ENCODE measurements around the gene RCAN3. TPM values are rescaled to one million over a fixed set of nuclear protein-coding genes. Genes with fewer than 3 reads are reported as not detected.

The RCAN3 gene
- total RNA-seq, 1 donor from 2014 or later = 24.9 TPM

DNA sequence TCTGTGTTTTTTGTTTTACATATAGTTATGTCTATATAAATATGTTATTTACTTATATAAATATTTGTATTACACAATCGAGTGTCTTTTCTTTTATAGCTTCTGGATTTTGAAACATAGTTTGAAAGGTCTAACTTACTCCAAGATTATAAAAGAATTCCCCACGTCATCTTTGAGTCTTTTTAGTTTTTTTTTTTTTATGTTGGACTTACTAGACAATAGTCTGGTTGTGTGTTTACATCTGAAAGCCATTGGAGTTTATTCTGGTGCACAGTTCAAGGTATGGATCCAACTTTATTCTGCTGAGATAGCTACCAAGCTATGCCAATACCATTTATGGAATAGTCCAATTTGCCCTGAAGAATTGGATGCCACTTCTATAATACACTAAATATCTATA, 26.1 kb upstream of the RCAN3 start:
- no peak for DNase-seq (ENCODE audit: low spot score)
- Mint-ChIP-seq H3K9me3 (ENCODE audit: unreplicated experiment) (no peaks in the 10 kb centered on the region), H3K4me3 (ENCODE audit: unreplicated experiment) (no peak overlapping the region), H3K4me1 (ENCODE audit: unreplicated experiment) (peaks cover 6% of the 10 kb centered on the region), H3K36me3 (ENCODE audit: low read depth, unreplicated experiment) (no peaks in the 10 kb centered on the region), H3K27ac (ENCODE audit: unreplicated experiment) (no peak overlapping the region), H3K27me3 (ENCODE audit: unreplicated experiment) (peaks cover 3% of the 10 kb centered on the region)
- TF ChIP-seq, protein P1, sequence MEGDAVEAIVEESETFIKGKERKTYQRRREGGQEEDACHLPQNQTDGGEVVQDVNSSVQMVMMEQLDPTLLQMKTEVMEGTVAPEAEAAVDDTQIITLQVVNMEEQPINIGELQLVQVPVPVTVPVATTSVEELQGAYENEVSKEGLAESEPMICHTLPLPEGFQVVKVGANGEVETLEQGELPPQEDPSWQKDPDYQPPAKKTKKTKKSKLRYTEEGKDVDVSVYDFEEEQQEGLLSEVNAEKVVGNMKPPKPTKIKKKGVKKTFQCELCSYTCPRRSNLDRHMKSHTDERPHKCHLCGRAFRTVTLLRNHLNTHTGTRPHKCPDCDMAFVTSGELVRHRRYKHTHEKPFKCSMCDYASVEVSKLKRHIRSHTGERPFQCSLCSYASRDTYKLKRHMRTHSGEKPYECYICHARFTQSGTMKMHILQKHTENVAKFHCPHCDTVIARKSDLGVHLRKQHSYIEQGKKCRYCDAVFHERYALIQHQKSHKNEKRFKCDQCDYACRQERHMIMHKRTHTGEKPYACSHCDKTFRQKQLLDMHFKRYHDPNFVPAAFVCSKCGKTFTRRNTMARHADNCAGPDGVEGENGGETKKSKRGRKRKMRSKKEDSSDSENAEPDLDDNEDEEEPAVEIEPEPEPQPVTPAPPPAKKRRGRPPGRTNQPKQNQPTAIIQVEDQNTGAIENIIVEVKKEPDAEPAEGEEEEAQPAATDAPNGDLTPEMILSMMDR (IDR thresholded peaks at IDR 0.05; ENCODE audit: unreplicated experiment) = no peak

DNA sequence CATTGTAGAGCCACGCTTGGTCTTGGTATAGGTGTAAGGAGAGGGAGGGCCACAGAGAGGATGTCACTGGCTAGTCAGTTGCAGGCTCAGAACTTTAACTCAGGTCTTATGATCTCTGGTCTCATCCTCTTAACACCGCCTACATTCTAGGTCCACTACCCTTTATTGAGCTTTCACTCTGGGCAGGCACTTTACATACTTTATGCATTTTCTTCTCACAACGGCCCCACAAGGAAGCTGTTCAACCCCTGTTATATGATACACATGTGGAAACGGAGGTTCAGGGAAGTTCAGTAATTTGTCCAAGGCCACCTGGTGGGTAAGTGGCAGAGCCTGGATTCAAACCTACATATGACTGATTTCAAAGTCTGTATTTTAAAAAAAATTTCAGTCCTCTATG, 25.3 kb upstream of the RCAN3 start:
- Mint-ChIP-seq H3K27me3 (ENCODE audit: unreplicated experiment) (peaks cover 3% of the 10 kb centered on the region), H3K27ac (ENCODE audit: unreplicated experiment) (no peak overlapping the region), H3K4me1 (ENCODE audit: unreplicated experiment) (peaks cover 8% of the 10 kb centered on the region), H3K9me3 (ENCODE audit: unreplicated experiment) (no peaks in the 10 kb centered on the region), H3K36me3 (ENCODE audit: low read depth, unreplicated experiment) (no peaks in the 10 kb centered on the region), H3K4me3 (ENCODE audit: unreplicated experiment) (no peak overlapping the region)
- DNase-seq (ENCODE audit: low spot score) = no peak
- TF ChIP-seq, protein P1 (IDR thresholded peaks at IDR 0.05; ENCODE audit: unreplicated experiment) = no peak

DNA sequence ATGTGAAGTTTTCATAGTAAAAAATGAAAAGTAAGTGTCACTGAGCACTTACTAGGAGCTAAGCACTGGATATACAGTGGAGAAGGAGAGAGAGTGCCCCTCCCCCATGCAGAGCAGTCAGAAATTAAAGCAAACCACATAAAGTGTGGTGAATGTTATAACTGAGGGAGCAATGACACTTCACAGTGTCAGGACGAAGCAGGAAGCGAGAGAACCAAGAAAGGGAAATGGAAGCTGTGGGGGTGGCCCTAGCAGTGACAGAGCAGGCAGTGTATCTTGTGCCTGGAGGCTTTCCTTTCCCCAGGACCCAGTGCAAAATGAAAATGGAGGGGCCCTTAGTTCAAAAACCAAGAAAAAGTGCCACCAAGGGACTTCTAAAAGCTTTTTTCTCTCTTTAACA, 21.5 kb upstream of the RCAN3 start:
- Mint-ChIP-seq H3K9me3 (ENCODE audit: unreplicated experiment) (no peaks in the 10 kb centered on the region), H3K27ac (ENCODE audit: unreplicated experiment) (peak overlapping the region; percentile 76), H3K4me3 (ENCODE audit: unreplicated experiment) (peak overlapping the region; percentile 16), H3K27me3 (ENCODE audit: unreplicated experiment) (peaks cover 3% of the 10 kb centered on the region), H3K4me1 (ENCODE audit: unreplicated experiment) (peaks cover 8% of the 10 kb centered on the region), H3K36me3 (ENCODE audit: low read depth, unreplicated experiment) (no peaks in the 10 kb centered on the region)
- TF ChIP-seq, protein P1 (IDR thresholded peaks at IDR 0.05; ENCODE audit: unreplicated experiment) = no peak
- peak; percentile 10 for DNase-seq (ENCODE audit: low spot score)

DNA sequence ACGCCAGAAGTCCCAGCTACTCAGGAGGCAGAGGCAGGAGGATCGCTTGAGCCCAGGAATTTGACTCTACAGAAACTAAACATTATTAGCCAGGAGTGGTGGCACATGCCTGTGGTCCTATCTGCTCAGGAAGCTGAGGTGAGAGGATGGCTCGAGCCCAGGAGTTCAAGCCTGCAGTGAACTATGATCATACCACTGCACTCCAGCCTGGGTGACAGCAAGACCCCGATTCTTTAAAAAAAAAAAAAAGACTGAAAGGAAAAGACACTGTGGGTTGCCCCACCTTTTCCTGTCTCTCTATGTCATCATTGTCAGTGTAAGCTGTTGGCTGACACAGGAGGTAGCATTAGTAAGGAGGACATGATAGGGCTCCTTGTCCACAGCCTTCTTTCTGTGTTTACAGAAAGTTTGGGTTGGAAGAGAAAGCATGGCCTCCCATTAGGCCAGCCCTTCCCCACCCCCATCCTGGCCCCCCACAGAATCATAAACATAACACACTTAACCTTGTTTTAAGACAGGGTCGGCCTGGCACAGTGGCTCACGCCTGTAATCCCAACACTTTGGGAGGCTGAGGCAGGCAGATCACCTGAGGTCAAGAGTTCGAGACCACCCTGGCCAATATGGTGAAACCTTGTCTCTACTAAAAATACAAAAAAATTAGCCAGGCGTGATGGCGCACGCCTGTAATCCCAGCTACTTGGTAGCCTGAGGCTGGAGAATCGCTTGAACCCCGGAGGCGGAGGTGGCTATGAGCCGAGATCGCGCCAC, 20.6 kb upstream of the RCAN3 start:
- Mint-ChIP-seq H3K36me3 (ENCODE audit: low read depth, unreplicated experiment) (no peaks in the 10 kb centered on the region), H3K4me1 (ENCODE audit: unreplicated experiment) (peaks cover 17% of the 10 kb centered on the region), H3K27me3 (ENCODE audit: unreplicated experiment) (peaks cover 3% of the 10 kb centered on the region)

DNA sequence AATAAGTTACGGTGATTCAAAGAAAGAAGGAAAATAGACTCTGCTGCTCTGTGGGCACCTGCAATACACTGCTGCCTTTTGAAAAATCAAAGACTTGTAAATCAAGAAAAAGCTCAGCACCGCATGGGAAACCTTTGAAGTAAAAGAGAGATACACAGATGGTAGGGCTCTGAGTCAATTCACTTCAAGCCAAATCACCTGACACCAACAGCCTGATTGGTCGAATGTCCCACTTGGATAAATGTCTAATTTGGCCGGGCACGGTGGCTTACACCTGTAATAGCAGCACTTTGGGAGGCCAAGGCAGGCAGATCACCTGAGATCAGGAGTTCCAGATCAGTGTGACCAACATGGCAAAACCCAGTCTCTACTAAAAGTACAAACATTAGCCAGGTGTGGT, 19.2 kb upstream of the RCAN3 start:
- Mint-ChIP-seq H3K9me3 (ENCODE audit: unreplicated experiment) (no peaks in the 10 kb centered on the region), H3K4me1 (ENCODE audit: unreplicated experiment) (peaks cover 18% of the 10 kb centered on the region), H3K27ac (ENCODE audit: unreplicated experiment) (no peak overlapping the region), H3K4me3 (ENCODE audit: unreplicated experiment) (no peak overlapping the region), H3K36me3 (ENCODE audit: low read depth, unreplicated experiment) (no peaks in the 10 kb centered on the region), H3K27me3 (ENCODE audit: unreplicated experiment) (peaks cover 3% of the 10 kb centered on the region)
- TF ChIP-seq, protein P1 (IDR thresholded peaks at IDR 0.05; ENCODE audit: unreplicated experiment) = no peak
- no peak for DNase-seq (ENCODE audit: low spot score)

More for the DNA sequence above, 20.6 kb upstream of the RCAN3 start:
- DNase-seq (ENCODE audit: low spot score) = no peak
- TF ChIP-seq, protein P1 (IDR thresholded peaks at IDR 0.05; ENCODE audit: unreplicated experiment) = no peak
- no peak overlapping the region for H3K4me3 Mint-ChIP-seq (ENCODE audit: unreplicated experiment)
- no peaks in the 10 kb centered on the region for H3K9me3 Mint-ChIP-seq (ENCODE audit: unreplicated experiment)
- H3K27ac Mint-ChIP-seq (ENCODE audit: unreplicated experiment) = peak overlapping the region; percentile 24

Data from endothelial cell (in vitro differentiated cells).